ENCODE results near the gene MRNIP.
A peak's percentile ranks its signal among the peaks of the same experiment; 100 is the strongest.
"Not testable (repeated sequence)": the region's sequence is repeated elsewhere in the genome, so short reads cannot be mapped to it uniquely, and the experiment has no call there.

Gene MRNIP

DNA sequence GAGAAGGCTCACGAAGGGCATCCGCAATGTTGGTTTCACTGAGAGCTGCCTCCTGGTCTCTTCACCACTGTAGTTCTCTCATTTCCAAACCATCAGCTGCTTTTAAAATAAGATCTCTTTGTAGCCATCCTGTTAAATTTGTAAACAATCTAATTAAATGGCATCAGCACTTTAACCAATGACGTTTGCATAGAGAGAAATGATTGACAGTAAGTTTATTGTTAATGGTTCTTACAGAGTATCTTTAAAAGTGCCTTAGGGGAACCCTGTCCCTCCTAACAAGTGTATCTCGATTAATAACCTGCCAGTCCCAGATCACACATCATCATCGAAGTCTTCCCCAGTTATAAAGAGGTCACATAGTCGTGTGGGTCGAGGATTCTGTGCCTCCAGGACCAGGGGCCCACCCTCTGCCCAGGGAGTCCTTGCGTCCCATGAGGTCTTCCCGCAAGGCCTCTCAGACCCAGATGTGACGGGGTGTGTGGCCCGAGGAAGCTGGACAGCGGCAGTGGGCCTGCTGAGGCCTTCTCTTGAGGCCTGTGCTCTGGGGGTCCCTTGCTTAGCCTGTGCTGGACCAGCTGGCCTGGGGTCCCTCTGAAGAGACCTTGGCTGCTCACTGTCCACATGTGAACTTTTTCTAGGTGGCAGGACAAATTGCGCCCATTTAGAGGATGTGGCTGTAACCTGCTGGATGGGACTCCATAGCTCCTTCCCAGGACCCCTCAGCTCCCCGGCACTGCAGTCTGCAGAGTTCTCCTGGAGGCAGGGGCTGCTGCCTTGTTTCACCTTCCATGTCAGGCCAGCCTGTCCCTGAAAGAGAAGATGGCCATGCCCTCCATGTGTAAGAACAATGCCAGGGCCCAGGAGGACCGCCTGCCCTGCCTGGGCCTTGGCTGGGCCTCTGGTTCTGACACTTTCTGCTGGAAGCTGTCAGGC, 21.3 kb downstream of the MRNIP start:
- no peak for DNase-seq

DNA sequence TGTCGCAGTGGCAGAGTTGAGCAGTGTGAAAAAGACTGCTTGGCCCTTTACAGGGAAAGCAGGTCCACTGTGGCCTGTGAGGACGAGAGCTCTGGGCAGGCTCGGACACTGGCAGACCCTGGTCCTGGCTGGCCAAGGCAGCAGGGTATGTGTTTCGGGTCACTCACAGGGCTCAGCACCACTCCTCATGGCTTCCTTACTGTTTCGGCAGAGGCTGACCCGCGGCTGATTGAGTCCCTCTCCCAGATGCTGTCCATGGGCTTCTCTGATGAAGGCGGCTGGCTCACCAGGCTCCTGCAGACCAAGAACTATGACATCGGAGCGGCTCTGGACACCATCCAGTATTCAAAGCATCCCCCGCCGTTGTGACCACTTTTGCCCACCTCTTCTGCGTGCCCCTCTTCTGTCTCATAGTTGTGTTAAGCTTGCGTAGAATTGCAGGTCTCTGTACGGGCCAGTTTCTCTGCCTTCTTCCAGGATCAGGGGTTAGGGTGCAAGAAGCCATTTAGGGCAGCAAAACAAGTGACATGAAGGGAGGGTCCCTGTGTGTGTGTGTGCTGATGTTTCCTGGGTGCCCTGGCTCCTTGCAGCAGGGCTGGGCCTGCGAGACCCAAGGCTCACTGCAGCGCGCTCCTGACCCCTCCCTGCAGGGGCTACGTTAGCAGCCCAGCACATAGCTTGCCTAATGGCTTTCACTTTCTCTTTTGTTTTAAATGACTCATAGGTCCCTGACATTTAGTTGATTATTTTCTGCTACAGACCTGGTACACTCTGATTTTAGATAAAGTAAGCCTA, 22.2 kb downstream of the MRNIP start:
- no peak for DNase-seq

DNA sequence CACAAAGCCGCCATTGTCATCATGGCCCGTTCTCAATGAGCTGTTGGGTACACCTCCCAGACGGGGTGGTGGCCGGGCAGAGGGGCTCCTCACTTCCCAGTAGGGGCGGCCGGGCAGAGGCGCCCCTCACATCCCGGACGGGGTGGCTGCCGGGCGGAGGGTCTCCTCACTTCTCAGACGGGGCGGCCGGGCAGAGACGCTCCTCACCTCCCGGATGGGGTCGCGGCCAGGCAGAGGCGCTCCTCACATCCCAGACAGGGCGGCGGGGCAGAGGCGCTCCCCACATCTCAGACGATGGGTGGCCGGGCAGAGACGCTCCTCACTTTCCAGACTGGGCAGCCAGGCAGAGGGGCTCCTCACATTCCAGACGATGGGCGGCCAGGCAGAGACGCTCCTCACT, 23.7 kb downstream of the MRNIP start:
- not testable (repeated sequence) for DNase-seq

DNA sequence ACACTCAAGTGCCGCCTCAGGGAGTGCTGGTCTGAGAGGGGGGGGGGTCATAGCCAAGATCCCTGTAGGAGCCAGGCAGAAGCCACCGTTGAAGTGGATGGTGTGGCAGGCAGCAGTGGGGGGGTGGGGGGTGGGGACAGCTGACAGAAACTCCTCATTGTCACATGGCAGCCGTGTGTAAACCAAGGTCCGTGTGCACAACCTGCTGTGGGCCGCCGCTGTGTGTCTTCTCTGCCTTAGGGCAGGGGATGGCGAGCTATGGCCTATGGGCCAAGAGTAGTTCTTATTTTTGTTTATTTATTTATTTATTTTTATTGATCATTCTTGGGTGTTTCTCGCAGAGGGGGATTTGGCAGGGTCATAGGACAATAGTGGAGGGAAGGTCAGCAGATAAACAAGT, 24.5 kb downstream of the MRNIP start:
- DNase-seq = no peak

DNA sequence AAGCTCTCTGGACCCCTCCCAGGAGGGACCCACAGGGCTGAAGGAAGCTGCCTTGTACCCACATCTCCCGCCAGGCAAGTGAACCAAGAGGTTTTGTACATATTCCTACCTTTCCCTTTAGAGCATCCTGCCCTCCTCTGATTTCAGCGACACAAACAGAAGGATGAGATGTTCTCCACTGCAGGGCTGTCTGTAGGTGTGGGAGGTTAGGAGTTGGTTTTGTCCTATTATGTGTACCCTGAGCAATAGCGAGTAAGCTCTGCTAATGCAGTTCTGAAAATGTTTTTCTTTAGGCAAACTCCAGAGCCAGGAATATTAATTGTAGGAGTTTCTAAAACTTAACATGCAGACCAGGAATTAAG, 24.9 kb downstream of the MRNIP start:
- DNase-seq = no peak

DNA sequence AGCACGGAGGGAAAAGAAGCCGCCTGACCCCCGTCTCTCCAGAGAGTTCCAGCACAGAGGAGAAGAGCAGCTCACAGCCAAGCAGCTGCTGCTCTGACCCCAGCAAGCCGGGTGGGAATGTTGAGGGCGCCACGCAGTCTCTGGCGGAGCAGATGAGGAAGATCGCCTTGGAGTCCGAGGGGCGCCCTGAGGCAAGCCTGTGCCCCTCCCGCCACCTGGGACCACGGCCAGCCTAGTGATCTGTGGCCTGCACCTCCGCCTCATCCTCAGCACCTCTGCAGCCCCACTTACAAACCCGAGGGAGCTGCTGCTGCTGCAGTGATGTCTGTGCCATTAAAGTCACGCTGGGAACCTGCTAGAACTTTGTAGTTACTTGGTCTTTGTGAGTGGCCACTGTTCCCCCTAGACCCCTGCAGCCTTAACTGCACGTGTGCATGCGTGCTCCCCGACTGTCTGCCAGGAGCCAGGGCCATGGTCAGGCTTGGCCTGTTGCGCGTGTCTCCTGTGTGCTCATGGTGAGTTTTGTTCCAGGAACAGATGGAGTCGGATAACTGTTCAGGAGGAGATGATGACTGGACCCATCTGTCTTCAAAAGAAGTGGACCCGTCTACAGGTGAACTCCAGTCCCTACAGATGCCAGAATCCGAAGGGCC, 25.4 kb downstream of the MRNIP start:
- no peak for DNase-seq

DNA sequence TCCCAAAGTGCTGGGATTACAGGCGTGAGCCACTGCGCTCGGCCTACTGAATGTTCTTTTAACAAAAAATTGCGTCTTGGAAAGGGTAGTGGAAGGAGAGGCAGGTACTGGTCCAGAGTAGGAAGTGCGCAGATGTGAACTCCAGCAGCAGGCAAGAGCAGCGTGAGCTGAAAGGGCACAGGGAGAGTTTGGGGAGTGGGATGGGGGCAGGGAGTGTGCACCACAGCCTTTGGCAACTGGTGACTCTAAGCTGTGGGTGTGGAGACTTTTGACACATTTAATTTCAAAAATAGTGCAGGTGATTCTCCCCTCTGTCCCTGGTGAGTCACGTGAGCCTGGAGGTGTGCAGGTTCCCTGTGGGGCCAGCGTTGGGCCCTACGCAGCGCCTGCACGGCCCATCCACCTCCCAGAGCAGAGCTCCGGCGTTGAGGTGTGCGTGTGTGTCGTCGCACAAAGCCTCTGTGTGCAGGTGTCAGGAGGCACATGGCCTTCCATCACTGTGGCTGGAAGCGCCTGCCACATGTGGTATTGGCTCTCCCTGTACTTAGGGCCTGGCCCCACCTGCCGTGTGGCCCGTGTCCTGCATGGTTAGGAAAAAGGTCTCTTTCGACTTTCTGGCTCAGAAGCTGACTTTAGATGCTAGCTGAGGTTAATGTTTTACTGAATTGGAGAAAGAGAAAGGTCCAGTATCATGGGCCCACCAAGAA, 26.4 kb downstream of the MRNIP start:
- no peak for DNase-seq

DNA sequence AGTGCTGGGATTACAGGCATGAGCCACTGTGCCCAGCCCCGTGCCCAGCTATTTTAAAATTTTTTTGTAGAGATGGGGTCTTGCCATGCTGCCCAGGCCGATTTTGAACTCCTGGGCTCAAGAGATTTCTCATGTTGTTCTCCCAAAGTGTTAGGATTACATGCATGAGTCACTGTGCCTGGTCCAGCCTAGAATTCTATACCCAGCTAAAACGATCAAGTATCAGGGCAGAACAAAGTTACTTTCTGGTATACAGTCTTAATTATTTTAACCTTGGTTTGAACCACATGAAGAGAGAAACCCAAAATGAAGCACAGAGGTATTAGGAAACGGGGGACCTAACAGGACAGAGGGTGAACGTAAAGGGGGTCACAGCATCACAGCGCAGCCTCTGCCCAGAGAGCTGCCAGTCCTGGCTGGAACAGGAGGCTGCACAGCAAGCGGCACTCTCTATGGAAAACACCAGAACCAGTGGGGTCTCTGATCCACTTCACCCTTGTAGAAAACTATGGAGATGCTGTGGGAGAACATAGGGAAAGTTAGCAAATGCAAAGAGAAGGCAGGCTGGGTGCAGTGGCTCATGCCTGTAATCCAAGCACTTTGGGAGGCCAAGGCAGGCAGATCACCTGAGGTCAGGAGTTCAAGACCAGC, 27.7 kb downstream of the MRNIP start:
- no peak for DNase-seq

DNA sequence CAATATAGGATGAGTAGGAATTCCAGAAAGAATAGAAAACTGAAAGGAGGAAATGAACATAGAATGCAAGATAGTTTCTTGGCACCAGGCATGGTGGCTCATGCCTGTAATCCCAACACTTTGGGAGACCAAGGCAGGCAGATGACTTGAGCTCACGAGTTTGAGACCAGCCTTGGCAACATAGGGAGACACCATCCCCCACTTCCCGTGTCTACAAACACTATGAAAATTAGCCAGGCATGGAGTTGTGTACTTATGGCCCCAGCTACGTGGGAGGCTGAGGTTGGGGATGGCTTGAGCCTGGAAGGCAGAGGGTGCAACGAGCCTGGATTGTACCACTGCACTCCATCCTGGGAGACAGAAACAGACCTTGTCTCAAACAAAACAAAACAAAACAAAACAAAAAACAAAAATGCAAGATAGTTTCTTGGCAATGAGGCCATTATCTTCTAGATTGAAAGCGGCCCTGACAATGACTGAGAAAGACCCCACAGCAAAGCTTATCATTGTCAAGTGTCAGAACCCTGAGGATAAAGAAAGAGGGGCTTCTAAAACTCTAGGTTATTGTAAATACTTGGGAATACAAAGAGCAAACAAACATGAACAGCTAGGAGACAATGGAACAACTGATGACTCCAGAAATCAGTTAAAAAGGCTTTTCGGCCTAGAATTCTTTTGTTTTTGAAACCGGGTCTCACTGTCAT, 28.7 kb downstream of the MRNIP start:
- DNase-seq = no peak

DNA sequence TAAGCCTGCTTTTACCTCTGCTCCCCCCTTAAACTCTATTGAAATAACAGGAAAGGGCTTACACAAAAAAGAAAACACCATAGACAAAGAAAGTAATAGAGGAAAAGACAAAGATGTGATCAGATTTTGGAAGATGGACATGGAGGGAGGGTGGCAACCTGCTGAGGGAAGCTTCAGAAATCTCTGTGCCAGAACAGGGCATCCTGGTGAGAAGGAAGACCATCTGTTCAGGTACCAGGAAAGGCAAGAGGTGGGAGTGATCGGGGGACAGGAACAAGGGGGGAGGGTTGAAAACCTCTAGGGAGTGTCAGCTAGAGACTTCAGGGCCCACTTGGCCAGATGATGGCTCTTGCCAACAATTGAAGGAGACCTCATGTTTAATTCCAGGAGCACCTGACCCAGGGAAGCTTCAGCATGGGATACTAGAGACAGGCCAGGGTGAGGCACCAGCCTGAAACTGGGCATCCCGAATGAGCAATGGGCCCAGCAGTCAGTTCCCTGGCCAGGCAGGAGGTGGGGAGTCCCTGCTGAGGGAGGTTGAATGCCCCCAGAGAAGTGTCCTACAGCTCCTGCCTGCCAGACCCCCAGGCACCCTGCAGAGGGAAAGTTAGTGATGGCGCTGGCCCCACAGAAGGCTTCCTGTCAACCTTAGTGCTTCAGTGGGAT, 29.7 kb downstream of the MRNIP start:
- DNase-seq = no peak

DNA sequence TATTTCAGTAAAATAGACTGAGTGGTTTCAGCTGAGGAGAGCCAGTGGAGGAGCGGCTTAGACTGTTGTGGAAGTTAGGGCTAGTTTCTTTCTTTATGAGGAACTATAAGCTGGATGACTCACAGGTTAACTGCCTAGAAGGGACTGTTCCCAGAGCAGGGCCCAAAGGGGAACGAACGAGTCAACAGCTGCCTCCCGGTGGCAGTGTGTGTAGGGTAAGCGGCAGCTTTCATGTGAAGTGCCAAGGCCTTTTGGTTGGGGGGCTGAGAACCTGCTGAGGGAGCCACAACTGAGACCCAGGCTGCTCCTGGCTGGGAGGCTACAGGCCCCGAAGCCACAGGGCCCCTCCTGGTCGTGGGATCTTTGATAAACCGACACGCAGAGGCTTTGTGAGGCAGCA, 30.9 kb downstream of the MRNIP start:
- no peak for DNase-seq

DNA sequence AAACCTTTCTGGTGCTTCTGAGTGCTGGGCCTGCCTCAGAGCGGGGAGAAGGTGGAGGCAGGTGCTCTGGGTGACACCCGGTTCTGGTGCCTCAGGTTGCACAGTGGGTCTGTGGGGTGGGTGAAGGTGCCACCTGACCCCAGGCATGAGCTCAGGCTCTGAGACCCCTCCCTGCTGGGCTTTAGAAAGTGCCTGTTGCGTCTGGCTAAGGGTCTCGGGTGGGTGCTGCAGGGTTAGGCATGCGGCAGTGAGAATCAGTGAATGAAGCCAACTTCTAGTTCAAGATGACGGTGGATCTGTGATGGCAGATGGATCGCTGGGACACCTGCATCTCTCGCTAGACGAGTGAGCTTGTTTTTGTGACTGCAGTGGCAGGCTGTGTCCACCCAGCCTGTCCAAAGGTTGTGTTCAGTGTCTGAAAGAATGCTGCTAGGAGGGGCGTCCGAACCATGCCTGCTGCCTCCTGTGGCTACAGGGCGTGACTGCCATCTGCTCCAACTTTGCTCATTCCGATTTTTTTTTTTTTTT, 32.9 kb downstream of the MRNIP start:
- DNase-seq = no peak

DNA sequence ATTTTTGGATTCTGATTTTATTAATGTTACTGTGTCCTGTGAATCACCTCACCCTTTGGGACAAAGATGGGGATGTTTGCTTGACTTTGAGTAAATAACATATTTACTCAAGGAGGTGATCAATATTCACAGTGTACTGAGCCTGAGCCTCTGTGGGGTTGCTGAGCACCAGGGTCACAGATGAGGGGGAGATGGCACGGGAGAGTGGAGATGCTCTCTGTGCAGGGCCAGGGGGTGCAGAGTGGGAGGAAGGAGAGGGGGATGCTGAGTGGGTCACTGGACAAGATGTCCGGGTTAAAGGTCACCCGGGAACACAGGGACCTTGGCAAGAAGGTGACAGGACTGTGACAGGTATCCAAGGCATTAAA, 33.9 kb downstream of the MRNIP start:
- DNase-seq = no peak

DNA sequence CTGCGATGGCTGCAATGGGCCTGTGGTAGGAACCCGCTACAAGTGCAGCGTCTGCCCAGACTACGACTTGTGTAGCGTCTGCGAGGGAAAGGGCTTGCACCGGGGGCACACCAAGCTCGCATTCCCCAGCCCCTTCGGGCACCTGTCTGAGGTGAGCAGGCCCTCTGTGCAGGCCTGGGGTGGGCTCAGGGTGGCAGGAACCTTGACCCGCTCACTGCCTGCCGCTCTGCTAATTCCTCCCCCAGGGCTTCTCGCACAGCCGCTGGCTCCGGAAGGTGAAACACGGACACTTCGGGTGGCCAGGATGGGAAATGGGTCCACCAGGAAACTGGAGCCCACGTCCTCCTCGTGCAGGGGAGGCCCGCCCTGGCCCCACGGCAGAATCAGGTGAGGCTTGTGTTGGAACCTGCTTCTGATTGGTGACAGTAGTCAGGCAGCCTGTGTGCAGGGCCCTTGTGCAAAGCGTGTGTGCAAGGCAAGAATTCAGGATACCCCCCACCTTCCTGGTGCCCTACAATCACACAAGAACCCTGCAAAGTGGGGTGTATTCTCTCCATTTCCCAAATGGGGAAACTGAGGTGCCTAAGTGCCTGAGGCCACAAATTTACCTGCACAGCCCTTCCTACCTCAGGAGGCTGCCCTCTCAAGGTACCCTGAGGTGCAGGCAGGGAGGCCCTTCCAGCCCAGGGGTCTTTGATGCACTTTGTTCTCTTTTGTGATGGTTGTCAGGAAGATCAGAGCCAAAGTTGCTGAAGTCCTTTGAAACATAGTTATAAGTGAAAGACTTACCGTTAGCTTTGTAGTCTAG, 34.5 kb downstream of the MRNIP start:
- no peak for DNase-seq

DNA sequence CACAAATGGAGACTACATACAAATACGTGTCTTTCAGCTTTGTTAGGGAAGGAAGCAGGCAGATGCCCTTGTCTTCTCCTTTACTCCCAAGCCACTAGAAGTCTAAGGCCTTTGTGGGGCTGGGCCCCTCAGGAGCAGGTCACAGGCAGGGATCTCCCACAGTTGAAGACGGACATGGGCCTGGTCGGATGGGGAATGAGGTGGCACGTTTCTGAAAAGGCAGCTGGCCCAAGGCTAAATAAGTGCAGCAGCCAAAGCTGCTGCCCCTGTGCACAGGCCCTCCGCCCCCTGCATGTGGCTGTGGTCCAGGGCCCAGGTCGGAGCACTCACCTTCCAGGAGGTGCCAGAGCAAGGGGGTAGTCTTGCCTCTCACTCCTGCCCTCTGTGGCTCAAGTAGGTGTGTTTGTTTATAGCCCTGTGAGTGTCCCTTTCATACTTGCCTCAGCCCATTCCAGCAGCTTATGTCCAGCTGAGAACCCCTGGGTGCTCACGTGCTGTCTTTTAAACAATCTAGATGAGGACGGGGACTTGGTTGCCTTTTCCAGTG, 36.1 kb downstream of the MRNIP start:
- no peak for DNase-seq

DNA sequence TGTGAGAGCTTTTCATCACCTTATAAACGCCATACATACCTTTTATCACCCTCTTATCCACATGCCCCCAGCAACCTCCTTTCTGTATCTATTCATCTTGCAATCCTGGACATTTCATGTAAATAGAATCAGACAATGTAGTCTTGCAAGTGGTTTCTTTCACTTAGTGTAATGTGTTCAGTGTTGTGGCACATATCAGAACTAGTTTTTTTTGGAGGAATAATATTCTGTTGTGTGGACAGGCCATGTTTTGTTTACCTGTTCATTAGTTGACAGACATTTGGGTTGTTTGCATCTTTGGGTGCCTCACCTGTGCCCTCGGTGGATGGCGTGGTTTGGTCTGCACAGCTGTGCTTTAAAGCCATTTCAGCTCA, 36.6 kb downstream of the MRNIP start:
- DNase-seq = no peak

DNA sequence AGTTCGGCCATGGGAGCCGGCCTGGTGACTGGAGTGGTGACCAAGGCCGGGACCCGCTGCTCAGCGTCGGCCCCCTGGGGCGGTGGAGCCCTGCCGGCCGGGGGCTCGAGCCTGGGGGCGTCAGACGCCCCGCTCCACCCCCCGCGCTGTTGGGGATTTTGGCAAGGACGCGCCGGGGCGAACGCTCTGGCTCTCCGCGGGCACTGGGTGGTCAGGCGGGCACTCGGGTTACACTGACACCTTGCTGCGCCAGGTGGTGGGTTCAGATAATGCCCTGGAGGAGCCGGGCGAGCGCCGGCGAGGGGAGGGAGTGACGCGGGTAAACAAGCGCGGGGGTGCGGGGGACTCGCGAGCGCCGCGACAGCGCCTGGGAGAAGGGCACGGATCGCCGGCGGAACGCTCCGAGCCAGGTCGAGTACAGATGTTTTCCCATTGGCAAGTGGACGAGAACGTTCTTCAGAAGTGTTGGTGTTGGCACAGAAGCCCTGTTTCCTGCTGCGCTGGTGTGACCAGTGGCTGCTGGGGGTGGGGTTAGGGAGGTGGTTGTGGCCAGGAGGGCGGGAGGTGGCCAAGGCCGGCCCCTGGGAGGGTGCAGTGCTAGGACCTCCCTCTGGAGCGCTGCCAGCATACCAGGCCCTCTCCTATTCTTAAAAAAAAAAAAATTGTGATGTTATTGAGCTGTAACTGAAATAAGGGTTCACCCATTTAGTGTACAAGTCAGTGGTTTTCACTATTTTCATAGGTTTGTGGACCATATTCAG, 37.1 kb downstream of the MRNIP start:
- DNase-seq = peak; percentile 66

DNA sequence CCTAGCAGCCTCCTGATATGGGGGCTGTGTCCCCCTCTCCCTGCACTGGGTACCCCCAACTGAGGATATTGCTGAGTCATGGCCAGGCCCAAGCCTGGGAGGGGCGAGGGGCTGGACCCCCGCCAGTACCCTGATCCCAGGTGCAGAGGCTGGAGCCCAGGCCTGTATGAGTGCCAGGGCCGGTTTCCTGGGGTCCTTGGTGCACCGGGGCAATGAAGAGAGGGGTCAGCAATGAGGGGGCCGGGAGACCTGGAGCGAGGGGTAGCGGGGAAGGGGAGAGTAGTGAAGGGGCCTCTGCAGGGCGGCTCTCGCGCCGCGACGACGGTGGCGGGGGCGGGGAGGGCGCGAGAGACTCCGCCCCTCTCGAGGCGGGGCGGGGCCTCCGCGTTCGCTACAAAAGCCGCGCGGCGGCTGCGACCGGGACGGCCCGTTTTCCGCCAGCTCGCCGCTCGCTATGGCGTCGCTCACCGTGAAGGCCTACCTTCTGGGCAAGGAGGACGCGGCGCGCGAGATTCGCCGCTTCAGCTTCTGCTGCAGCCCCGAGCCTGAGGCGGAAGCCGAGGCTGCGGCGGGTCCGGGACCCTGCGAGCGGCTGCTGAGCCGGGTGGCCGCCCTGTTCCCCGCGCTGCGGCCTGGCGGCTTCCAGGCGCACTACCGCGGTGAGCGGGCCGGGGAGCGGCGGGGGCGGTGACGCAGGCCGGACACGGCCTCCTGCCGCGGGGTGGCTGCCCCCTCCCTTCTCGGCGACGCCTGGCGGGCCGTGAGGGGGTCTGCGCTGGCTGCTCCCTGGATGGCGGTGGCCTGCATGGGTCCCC, 37.9 kb downstream of the MRNIP start, which contains the start of gene SQSTM1:
Gene SQSTM1 (plus strand): TSS at position 423 of the 815 bp plus-strand sequence. CDS start 32 bp downstream, at position 455.
- peak; percentile 54 for DNase-seq
